Activated CD8-positive, alpha-beta memory T cell treated with anti-CD3 and anti-CD28 coated beads, Interleukin-2, amount 50 U/mL, for 24 hours (primary cell): Measurements from ENCODE around the gene SLC13A4.
"Not testable (repeated sequence)": the region's sequence is repeated elsewhere in the genome, so short reads cannot be mapped to it uniquely, and the experiment has no call there.

Experiments used
- DNase-seq: peaks from one replicate; pipeline ENCODE4 v3.0.0-alpha.2; 2020; ENCODE audit errors: extremely low read depth

SLC13A4 gene

DNA sequence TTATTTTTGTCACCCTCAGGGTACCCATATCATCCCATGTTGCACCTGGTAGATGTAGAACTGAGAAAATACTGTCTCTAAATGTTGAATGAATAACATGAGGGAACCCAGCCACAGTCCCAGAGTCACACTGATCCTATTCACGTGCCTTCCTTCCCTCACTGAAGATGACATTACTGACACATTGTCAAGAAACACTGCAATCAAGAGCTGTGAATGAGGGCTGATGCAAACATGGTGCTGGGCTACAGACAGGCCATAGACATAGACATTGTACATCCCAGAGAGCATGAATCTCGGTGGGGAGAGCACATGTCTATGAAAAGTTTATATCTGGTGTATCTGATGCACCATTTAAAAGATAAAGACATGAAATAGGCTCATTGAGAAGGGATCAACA is 9.8 kb downstream of the SLC13A4 start:
- no peak for DNase-seq

DNA sequence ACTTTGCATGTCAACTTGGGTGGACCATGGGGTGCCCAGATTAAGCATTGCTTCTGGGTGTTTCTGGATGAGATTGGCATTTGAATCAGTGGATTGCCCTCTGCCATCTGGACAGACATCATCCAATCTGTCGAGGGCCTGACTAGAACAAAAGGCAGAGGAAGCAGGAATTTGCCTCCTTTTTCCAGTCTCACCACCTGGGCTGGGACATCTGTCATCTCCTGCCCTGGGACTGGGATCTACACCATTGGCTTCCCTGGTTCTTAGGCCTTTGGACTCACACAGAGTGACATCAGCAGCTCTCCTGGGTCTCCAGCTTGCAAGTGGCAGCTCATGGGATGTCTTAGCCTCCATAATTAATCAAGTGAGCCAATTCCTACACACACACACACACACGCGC is 10.3 kb downstream of the SLC13A4 start:
- no peak for DNase-seq

GRCh38 chr7:135716677-135717238 is 11.2 kb downstream of the SLC13A4 start:
- DNase-seq: no peak

- no peak for DNase-seq
These were observed 12.3 kb downstream of the SLC13A4 start for GRCh38 chr7:135715673-135716072.

DNA sequence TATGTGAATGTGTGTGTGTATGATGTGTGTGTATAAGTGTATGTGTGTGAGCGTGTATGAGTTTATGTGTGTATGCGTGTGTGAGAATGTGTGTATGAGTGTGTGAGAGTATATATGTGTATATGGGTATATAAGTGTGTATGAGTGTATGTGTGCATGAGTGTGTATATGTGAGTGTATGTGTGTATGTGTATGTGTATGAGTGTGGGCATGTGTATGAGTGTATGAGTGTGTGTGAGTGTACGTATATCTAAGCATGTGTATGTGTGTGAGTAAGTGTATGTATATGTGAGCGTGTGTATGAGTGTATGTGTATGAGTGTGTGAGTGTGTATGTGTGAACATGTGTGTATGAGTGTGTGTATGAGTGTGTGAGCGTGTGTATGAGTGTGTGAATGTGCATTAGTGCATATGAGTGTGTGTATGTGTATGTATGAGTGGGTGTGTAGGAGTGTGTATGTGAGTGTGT is 12.9 kb downstream of the SLC13A4 start:
- DNase-seq: no peak

GRCh38 chr7:135714534-135715009 is 13.4 kb downstream of the SLC13A4 start:
- no peak for DNase-seq

DNA sequence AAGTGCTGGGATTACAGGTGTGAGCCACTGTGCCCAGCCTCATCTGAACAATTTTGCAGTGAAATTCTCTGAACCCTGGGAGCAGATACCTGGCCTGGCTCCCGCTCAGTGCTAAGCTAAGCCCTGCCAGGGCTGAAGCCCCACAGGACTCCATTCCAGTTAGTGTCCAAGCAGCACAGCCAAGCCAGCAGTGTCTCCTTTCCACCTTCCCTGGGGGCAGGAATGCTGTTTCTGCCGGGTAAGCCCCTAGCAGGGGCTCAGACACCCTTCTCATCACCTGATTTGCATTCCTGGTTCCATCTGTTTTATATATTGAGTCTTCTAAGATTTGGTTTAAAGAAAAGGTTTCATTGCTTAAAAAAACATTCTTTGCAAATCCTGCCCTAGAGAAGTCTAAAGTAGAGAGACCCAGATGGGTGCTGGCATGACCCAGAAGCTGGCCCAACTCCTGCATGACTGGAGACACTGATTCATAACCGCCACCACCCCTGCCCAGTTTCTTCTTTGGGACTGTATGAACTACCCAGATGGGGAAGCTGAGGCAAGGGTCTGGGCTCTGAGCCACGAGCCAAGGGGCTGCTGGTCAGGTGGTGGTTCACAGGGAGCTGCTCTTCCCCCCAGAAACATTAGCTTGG is 14.0 kb downstream of the SLC13A4 start:
- DNase-seq: no peak

DNA sequence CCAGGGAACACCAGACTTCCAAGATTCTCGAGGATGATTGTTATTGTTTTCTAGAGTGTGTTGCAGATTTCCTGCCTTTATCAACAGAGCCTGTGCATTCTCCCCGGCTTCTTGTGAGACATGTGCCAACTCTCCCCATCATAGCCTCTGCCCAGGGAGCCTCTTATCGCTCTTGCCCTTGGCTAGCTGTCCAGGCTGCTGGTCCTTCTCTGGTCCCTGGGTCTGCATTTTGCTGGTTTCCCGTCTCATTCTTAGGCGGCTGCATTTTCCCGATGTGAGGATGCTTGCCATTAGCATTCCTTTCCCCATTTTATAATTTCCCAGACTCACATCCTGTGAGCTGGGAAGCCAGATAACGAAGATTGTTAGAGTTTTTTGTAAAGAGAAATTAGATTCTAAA is 15.2 kb downstream of the SLC13A4 start:
- no peak for DNase-seq

DNA sequence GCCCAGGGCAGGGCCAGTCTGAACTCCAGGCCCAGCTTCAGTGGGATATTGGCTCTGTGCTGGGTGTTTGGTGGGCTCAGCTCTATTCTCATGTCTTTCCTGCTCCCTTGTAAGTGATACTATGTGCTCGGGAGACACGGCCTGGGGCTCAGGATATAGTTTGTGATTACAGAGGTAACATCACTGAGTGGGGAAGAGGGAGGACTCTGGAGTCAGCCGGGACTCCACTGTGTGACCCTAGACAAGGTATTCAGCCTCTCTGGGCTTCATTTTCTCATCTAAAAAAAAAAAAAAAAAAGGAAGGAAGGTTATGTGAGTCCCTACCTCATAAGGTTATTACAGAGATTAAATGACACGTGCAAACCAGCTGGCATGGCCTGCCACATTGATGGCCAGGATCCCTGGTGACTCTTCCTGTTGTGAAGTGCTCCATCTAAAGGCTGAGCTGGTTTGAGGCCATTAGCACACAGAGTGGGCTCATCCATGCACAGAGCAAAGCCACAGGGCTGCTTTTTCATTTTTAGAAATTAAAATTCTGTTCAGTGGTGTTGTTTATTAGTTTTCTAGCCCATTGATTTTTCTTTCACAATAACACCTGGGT is 15.7 kb downstream of the SLC13A4 start:
- DNase-seq: no peak

- no peak for DNase-seq
These were observed 16.9 kb downstream of the SLC13A4 start for GRCh38 chr7:135711139-135711469.

DNA sequence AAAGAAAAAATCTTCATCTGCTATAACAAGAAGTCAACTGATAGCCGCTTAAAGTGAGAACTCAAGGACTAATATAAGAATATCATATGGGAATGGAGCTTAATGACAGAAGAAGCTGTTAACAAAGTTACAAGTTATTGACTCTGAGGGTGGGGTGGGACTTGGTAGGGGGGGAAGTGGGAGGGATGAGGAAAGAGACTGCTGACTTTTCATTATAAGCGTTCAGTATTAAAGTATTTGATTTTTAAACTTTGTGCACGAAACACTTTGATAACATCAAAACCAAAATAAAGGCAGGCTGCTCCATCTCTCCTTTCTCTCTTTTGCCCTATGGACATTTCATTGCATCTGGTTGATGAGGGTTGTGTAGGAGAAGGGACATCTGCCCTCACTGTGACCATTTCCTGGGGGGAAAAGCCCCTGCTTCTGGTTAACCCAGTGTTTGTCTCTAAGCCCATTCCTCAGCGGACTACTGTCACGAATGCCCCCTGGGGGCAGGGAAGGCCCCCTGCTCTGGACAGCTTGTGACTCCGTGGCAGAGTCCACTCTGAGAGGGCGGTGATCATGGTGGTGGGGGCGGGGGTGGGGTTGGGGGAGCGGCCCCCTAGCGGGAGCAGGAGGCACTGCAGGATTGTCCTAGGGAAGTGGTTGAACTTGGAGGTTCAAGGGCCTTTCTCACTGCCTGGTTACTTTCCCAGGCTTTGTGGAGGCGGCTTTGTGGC is 17.4 kb downstream of the SLC13A4 start:
- no peak for DNase-seq

- DNase-seq: no peak
These were observed 18.5 kb downstream of the SLC13A4 start for GRCh38 chr7:135709508-135709907.

- no peak for DNase-seq
These were observed 19.9 kb downstream of the SLC13A4 start for GRCh38 chr7:135708041-135708440.

DNA sequence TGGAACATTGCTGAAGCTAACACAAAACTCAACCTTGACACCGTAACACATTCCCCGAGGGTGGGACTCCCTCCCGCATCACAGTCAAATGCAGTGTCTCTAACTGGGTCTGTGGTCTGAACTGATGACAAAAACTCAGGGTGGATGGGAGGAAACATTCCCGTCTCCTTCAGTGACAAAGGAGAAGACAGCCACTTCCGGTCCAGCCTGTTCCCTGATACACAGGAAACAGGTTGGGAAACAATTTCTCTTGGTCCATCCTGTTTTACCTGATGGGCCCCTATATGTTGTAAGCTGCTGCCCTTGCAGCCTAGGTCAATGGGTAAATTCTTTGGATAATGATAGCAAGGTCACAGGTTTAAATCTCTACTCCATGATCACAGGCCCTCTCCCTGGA is 20.4 kb downstream of the SLC13A4 start:
- no peak for DNase-seq

DNA sequence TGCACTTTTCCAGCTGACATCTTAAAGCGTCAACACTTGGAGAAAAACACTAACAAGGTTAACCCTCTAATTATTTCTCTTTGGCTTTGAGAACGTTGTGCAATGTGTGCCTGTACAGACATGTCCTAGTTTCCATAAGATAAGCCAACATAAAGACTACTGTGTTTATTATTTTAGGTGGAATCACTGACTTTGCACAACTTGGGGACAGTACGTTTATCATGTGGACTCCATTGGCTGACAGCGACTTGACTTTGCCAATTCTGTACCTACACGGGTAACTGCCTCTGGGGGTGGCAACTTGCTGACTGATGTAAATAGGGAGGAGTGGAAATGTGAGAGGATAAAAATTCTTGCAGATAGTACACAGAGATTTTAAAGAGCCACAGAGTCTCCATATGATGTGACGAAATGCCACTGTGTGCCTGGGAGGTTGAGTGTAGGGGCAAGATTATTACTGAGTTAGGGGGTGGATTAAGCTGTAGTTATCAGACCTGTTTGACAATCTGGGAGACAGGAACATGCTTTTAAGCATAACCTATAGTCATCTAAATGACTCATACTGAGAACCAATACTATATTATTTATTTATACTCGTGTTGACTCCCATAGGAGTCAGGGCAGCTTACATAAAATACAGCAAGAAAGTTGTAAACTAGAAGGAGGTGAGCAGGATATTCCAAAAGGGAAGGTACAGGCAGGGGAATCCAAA is 21.0 kb downstream of the SLC13A4 start:
- no peak for DNase-seq

DNA sequence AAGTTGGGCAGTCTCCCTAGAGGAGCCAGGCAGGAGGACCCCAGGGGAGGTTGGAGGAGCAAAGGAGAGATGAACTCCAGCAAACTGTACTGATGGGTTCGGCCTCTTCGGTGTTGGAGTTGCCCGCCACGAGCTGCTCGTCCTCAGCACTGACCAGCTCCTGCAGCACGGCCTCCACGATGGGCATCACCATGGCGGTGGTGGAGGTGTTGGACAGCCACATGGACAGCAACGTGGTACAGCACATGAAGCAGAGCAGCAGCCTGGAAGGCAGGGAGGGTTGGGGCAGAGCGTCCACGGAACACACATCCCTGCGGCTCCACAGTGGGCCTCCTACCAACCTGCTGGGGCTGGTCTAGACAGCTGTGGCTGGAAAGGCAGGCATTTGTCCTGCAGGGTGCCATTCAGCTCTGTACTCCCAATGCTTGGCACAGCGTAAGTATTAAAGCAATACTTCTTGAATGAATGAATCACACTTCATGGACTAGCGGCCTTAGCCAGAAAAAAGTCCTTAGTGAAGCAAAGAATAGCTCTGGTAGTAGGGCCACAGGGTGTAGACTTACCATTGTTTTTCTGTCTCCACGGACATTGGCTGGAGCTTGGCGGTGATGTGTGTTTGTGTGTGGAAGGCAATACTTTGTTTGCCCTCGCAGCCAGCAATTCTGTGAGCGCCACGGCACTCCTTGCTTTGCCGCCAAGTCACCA is 21.8 kb downstream of the SLC13A4 start:
- DNase-seq: no peak

GRCh38 chr7:135704698-135705097 is 23.3 kb downstream of the SLC13A4 start:
- no peak for DNase-seq

- DNase-seq: no peak
These were observed 23.9 kb downstream of the SLC13A4 start for GRCh38 chr7:135704074-135704473.

DNA sequence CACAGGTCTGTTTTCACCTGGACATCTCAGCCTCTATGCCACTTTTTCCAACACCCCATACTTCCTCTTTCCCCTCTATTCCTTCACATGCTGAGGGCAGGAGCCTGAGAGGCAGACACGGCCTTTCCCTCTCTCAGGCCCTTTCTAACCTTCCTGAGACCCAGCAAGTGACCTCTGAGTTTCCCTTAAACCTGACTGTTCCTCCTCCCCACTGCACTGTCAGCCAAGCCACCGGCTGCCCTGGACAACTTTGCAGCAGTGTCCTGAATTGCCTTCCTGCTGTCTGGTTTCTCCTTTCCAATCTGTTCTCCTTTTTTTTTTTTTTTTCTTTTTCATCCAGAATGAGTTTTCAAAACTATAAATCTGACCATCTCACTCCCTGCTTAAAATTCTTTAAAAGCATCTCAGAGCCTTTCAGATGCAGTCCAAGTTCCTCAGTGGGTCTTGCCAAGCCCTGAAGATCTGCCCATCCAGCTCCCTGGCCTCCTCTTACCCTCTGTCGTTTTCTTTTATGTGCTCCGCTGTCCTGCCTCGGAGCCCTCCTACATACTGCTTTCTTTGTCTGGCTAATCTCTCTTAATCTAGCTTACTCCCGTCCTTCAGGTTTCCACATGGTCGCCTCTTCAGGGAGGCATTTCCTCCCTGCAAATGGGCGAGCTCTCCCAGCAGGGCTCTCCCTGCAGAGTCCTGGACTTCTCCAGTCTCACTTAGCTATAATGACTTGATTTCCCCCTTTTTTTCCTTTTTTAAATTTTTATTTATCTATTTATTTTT is 30.5 kb downstream of the SLC13A4 start:
- no peak for DNase-seq

GRCh38 chr7:135693558-135693957 is 34.4 kb downstream of the SLC13A4 start:
- DNase-seq: no peak

- not testable (repeated sequence) for DNase-seq
These were observed 35.4 kb downstream of the SLC13A4 start for GRCh38 chr7:135692606-135693005.
